Calu3 (cell line): ENCODE data around the gene DAZAP2. TPM values are rescaled to one million over a fixed set of nuclear protein-coding genes. Genes with fewer than 3 reads are reported as not detected.

Experiments
- BruUV-seq: library from RNA; stranded (reverse); fragments of 400-500 nt; replicated peaks from 2 replicates; lab custom pipeline; 2021; lab: Mats Ljungman, UMichigan
- CTCF ChIA-PET: fragments of 300-600 bp; sonication (Branson Sonifier 250); formaldehyde crosslinking; loops from one replicate; lab custom pipeline; 2022; ENCODE audit warnings: antibody characterized with exemption; lab: Charles Lee
- DNase-seq: peaks from one replicate; pipeline ENCODE4 v3.0.0; 2022
- H3K27ac Mint-ChIP-seq: one replicate; pipeline ENCODE4 v1.8.0; 2022; ENCODE audit warnings: mixed read lengths; ENCODE audit not compliant: unreplicated experiment
- H3K27me3 Mint-ChIP-seq: one replicate; pipeline ENCODE4 v1.8.0; 2022; ENCODE audit warnings: mixed read lengths; ENCODE audit not compliant: unreplicated experiment
- H3K36me3 Mint-ChIP-seq: one replicate; pipeline ENCODE4 v1.8.0; 2022; ENCODE audit warnings: mild to moderate bottlenecking, moderate library complexity, mixed read lengths; ENCODE audit not compliant: insufficient read depth, unreplicated experiment
- H3K4me1 Mint-ChIP-seq: one replicate; pipeline ENCODE4 v1.8.0; 2022; ENCODE audit warnings: mild to moderate bottlenecking, low read depth, mixed read lengths; ENCODE audit not compliant: unreplicated experiment
- H3K4me3 Mint-ChIP-seq: one replicate; pipeline ENCODE4 v1.8.0; 2022; ENCODE audit warnings: mild to moderate bottlenecking, low read depth, moderate library complexity, mixed read lengths; ENCODE audit not compliant: unreplicated experiment
- H3K9me3 Mint-ChIP-seq: one replicate; pipeline ENCODE4 v1.8.0; 2022; ENCODE audit warnings: low read depth, mixed read lengths; ENCODE audit not compliant: unreplicated experiment
- intact Hi-C: fragments of 100-400 bp; cut with micrococcal nuclease; formaldehyde crosslinking; loops from one replicate; pipeline ENCODE4 v1.10.0; 2022; ENCODE audit not compliant: unreplicated experiment
- total RNA-seq: library from RNA; stranded (reverse); gene quantifications from 2 replicates; pipeline ENCODE4 v1.2.3, GENCODE V29; 2022
- TF ChIP-seq, protein P1 (sequence below): fragments of 200-600 bp; IDR thresholded peaks from one replicate; pipeline ENCODE4 v1.8.0; 2022; ENCODE audit warnings: antibody characterized with exemption; ENCODE audit not compliant: unreplicated experiment

The DAZAP2 gene
- total RNA-seq, 1 experiment from 2014 or later = 103 TPM

DNA sequence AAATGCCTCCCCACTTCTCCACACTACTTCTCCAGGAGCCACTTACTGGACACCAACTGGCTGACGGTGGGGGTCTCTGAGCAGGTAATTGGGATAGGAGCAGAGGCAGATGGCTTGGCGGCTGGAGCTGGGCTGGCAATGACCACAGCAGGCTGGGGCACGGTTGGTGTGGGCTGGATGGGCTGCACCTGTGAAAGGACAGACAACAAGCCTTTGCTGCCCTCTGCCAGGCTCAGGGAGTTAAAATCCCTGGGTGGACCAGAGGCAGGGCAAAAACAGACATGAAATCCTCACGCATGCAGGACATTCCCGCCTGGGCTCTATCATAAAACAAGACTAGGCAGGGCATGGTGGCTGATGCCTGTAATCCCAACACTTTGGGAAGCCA, 46.3 kb upstream of the DAZAP2 start:
- H3K4me1 Mint-ChIP-seq = no peaks in the 10 kb centered on the region
- BruUV-seq = no TSS peak
- intact Hi-C loops = no loop called here
- TF ChIP-seq, protein P1, sequence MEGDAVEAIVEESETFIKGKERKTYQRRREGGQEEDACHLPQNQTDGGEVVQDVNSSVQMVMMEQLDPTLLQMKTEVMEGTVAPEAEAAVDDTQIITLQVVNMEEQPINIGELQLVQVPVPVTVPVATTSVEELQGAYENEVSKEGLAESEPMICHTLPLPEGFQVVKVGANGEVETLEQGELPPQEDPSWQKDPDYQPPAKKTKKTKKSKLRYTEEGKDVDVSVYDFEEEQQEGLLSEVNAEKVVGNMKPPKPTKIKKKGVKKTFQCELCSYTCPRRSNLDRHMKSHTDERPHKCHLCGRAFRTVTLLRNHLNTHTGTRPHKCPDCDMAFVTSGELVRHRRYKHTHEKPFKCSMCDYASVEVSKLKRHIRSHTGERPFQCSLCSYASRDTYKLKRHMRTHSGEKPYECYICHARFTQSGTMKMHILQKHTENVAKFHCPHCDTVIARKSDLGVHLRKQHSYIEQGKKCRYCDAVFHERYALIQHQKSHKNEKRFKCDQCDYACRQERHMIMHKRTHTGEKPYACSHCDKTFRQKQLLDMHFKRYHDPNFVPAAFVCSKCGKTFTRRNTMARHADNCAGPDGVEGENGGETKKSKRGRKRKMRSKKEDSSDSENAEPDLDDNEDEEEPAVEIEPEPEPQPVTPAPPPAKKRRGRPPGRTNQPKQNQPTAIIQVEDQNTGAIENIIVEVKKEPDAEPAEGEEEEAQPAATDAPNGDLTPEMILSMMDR = no peak
- no peaks in the 10 kb centered on the region for H3K27me3 Mint-ChIP-seq
- CTCF ChIA-PET = no interaction called here
- H3K9me3 Mint-ChIP-seq = no peaks in the 10 kb centered on the region
- no peak overlapping the region for H3K27ac Mint-ChIP-seq
- no peak overlapping the region for H3K4me3 Mint-ChIP-seq
- no peaks in the 10 kb centered on the region for H3K36me3 Mint-ChIP-seq
- DNase-seq = no peak

DNA sequence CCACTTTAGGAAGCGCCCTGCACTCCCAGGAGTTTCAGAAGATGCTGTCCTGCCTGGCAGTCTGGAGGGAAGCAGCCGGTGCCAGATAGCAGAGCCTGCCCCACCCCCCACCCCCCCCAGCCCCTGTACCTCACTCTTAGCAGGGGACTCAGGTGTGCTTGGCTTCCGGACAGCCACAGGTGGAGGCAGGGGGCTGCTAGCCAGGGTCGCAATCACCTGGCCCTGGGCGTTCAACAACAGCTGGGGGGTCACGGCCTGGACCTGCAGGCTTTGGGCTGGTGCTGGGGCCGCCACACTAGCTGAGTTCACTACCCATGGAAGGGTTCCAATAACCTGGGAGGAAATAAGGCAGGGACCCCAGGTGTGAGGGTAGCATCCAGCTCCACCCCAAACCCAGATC, 42.8 kb upstream of the DAZAP2 start:
- Mint-ChIP-seq H3K36me3 (no peaks in the 10 kb centered on the region), H3K9me3 (no peaks in the 10 kb centered on the region), H3K27ac (no peak overlapping the region), H3K4me3 (no peak overlapping the region), H3K4me1 (no peaks in the 10 kb centered on the region), H3K27me3 (no peaks in the 10 kb centered on the region)
- no TSS peak for BruUV-seq
- intact Hi-C loops = no loop called here
- DNase-seq = no peak
- CTCF ChIA-PET = no interaction called here
- TF ChIP-seq, protein P1 = no peak

DNA sequence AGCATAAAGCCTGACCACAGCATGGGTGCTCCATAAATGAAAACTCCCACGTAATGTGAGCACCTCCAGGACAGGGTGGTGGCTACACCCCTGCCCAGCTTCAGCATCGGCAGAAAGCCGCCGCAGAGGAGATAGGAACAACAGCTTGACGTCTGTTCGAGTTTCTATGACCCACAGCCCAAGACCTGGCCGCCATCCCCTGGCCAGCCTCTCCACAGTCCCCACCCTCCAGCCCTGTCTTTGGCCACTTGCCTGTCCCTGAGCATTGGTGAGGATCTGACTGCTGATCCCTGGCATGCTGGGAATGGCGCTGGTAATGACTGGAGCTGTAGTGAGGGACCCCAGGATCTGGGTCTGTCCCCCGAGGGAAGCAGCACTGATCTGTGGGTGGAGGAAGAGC, 42.1 kb upstream of the DAZAP2 start:
- intact Hi-C loops = no loop called here
- CTCF ChIA-PET = no interaction called here
- Mint-ChIP-seq H3K9me3 (no peaks in the 10 kb centered on the region), H3K4me3 (no peak overlapping the region), H3K4me1 (no peaks in the 10 kb centered on the region), H3K27me3 (no peaks in the 10 kb centered on the region), H3K36me3 (no peaks in the 10 kb centered on the region), H3K27ac (no peak overlapping the region)
- no TSS peak for BruUV-seq
- TF ChIP-seq, protein P1 = no peak
- no peak for DNase-seq

DNA sequence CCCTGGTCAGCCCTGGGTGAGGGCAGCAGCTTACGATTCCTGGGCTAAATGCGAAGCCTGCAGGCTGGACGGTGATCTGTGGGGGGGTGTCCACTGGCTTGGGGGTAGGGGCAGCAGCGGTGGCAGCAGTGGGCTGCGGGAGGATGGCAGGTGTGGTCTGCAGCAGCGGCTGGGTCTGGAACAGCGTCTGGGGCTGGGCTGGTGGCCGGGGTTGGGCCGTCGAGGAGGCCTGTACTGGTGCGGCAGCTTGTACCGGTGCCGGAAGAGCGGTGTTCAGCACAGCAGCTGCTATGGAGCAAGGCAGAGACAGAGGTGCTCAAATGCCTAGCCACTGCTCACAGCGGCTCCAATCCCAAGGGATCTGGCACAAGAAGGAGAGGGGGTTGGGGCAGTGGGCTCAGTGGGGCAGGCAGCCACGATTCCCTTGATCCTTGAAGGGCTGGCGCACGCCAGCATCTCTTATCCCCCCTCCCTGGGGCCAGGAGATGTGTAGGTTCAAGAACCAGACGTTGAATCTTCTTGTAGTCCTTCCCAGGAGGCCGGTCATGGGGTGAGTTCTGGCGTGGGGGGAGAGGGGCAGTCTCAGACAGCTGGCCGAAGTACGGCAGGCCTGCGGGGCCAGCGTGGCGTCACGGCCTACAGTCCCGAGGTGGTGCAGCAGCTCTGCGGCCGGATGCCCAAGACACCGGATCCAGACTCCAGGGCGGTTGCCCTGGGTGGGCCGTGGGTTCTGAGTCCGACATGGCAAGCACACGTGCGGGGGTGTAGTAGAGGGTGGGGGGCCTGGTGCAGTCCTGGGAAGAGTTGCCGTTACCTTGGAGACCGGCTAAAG, 40.7 kb upstream of the DAZAP2 start:
- Mint-ChIP-seq H3K36me3 (no peaks in the 10 kb centered on the region), H3K27me3 (no peaks in the 10 kb centered on the region), H3K9me3 (no peaks in the 10 kb centered on the region), H3K4me1 (no peaks in the 10 kb centered on the region), H3K4me3 (no peak overlapping the region), H3K27ac (no peak overlapping the region)
- no TSS peak for BruUV-seq
- TF ChIP-seq, protein P1 = no peak
- CTCF ChIA-PET = no interaction called here
- intact Hi-C loops = no loop called here
- no peak for DNase-seq
